Retinal pigment epithelial cell (primary cell): ENCODE data around the gene MLIP.

Source experiments
- DNase-seq: peaks from one replicate; pipeline ENCODE4 v3.0.0-alpha.2; 2010; ENCODE audit warnings: low read depth
- H3K4me3 ChIP-seq: 2 replicates; pipeline ENCODE4 v1.5.1; 2011; ENCODE audit warnings: mild to moderate bottlenecking, low read length, control low read depth, moderate library complexity
- CTCF ChIP-seq: conservative IDR thresholded peaks from 2 replicates; pipeline ENCODE4 v1.5.1; 2011; ENCODE audit warnings: low read depth, low read length, control low read depth, inconsistent platforms

The MLIP gene

GRCh38 chr6:54254886-54255285 is 143.6 kb downstream of the MLIP start:
- no peak for DNase-seq
- no peak overlapping the region for H3K4me3 ChIP-seq
- TF ChIP-seq CTCF = no peak

GRCh38 chr6:54255886-54256285 is 144.6 kb downstream of the MLIP start:
- TF ChIP-seq CTCF = no peak
- no peak for DNase-seq
- H3K4me3 ChIP-seq = no peak overlapping the region

GRCh38 chr6:54260025-54260424 is 148.8 kb downstream of the MLIP start:
- no peak overlapping the region for H3K4me3 ChIP-seq
- no peak for DNase-seq
- no peak for TF ChIP-seq CTCF

- no peak for DNase-seq
- H3K4me3 ChIP-seq = no peak overlapping the region
- TF ChIP-seq CTCF = no peak
Observed at GRCh38 chr6:54262499-54262898, 151.3 kb downstream of the MLIP start.

- TF ChIP-seq CTCF = no peak
- no peak overlapping the region for H3K4me3 ChIP-seq
- no peak for DNase-seq
Observed at GRCh38 chr6:54262971-54263370, 151.7 kb downstream of the MLIP start.

- TF ChIP-seq CTCF = no peak
- no peak overlapping the region for H3K4me3 ChIP-seq
- no peak for DNase-seq
Observed at GRCh38 chr6:54264581-54265272, 153.5 kb downstream of the MLIP start.

GRCh38 chr6:54266400-54266923 is 155.2 kb downstream of the MLIP start:
- TF ChIP-seq CTCF = peak; percentile 15
- H3K4me3 ChIP-seq = no peak overlapping the region
- DNase-seq = no peak
